IMR-90 (cell line): ENCODE results near the gene FNDC3B. TPM values are rescaled to one million over a fixed set of nuclear protein-coding genes. Genes with fewer than 3 reads are reported as not detected.
A peak's percentile ranks its signal among the peaks of the same experiment; 100 is the strongest.

Source experiments
- ATAC-seq: fragments of 200-7000 bp; cut with Tn5 transposase; 2 replicates; pipeline ENCODE4 v1.9.1; 2020; ENCODE audit warnings: low read depth, mild to moderate bottlenecking, moderate library complexity
- BruUV-seq: library from RNA; stranded (reverse); fragments of 400-500 nt; replicated peaks from 2 replicates; lab custom pipeline; 2021; lab: Mats Ljungman, UMichigan
- CTCF ChIA-PET: fragments of 300-600 bp; formaldehyde crosslinking; extraction: SDS; loops from one replicate; lab custom pipeline; 2021; ENCODE audit warnings: antibody characterized with exemption; lab: Yijun Ruan, JAX
- POLR2A ChIA-PET: fragments of 300-600 bp; sonication (Branson Sonifier 250); formaldehyde crosslinking; loops from one replicate; lab custom pipeline; 2022; ENCODE audit warnings: antibody characterized with exemption; ENCODE audit not compliant: unreplicated experiment; lab: Charles Lee
- DNase-seq: peaks from one replicate; pipeline ENCODE4 v3.0.0; 2013
- H2AFZ ChIP-seq: replicated peaks from 2 replicates; pipeline ENCODE3; 2013; ENCODE audit warnings: low read length, mild to moderate bottlenecking; ENCODE audit not compliant: poor library complexity
- H2AK5ac ChIP-seq: 2 replicates; pipeline ENCODE4 v1.6.1; 2013; ENCODE audit warnings: low read depth, low read length, inconsistent platforms
- H2AK9ac ChIP-seq: replicated peaks from 2 replicates; pipeline ENCODE3; 2013; ENCODE audit warnings: mild to moderate bottlenecking, low read depth, low read length, moderate library complexity; ENCODE audit not compliant: poor library complexity
- H2BK120ac ChIP-seq: 2 replicates; pipeline ENCODE4 v1.6.1; 2013; ENCODE audit warnings: low read depth, low read length, inconsistent platforms
- H2BK15ac ChIP-seq: 3 replicates; pipeline ENCODE4 v1.6.1; 2013; ENCODE audit warnings: low read depth, low read length, inconsistent platforms
- H2BK20ac ChIP-seq: 2 replicates; pipeline ENCODE4 v1.6.1; 2013; ENCODE audit warnings: low read depth, mild to moderate bottlenecking, inconsistent platforms, low read length, moderate library complexity
- H2BK5ac ChIP-seq: 2 replicates; pipeline ENCODE4 v1.6.1; 2013; ENCODE audit warnings: mild to moderate bottlenecking, low read depth, low read length, inconsistent platforms; ENCODE audit not compliant: poor library complexity, severe bottlenecking
- H3K14ac ChIP-seq: replicated peaks from 2 replicates; pipeline ENCODE4 v1.6.1; 2013; ENCODE audit warnings: low read depth, low read length, inconsistent platforms
- H3K18ac ChIP-seq: 2 replicates; pipeline ENCODE4 v1.6.1; 2013; ENCODE audit warnings: low read depth, low read length, control low read depth
- H3K23ac ChIP-seq: 2 replicates; pipeline ENCODE4 v1.6.1; 2013; ENCODE audit warnings: low read depth, low read length, inconsistent platforms
- H3K27ac ChIP-seq: 2 replicates; pipeline ENCODE4 v1.5.1; 2013; ENCODE audit warnings: mild to moderate bottlenecking, control low read depth, low read length; ENCODE audit not compliant: insufficient read depth
- H3K27me3 ChIP-seq: 2 replicates; pipeline ENCODE4 v1.6.1; 2013; ENCODE audit warnings: low read length; ENCODE audit not compliant: control insufficient read depth, insufficient read depth
- H3K36me3 ChIP-seq: 2 replicates; pipeline ENCODE4 v1.6.1; 2013; ENCODE audit warnings: low read length, mixed read lengths; ENCODE audit not compliant: control insufficient read depth, insufficient read depth
- H3K4ac ChIP-seq: 2 replicates; pipeline ENCODE4 v1.6.1; 2013; ENCODE audit warnings: low read depth, low read length, inconsistent platforms
- H3K4me1 ChIP-seq: 2 replicates; pipeline ENCODE4 v1.6.1; 2013; ENCODE audit warnings: low read length, mixed read lengths; ENCODE audit not compliant: control insufficient read depth, insufficient read depth
- H3K4me2 ChIP-seq: 2 replicates; pipeline ENCODE4 v1.6.1; 2013; ENCODE audit warnings: low read depth, mild to moderate bottlenecking, control low read depth, low read length, moderate library complexity
- H3K4me3 ChIP-seq: 2 replicates; pipeline ENCODE4 v1.5.1; 2013; ENCODE audit warnings: low read depth, mild to moderate bottlenecking, control low read depth, low read length, moderate library complexity; ENCODE audit not compliant: insufficient read depth
- H3K56ac ChIP-seq: 2 replicates; pipeline ENCODE4 v1.6.1; 2013; ENCODE audit warnings: low read length, inconsistent platforms; ENCODE audit not compliant: insufficient read depth; ENCODE audit errors: extremely low read depth
- H3K79me1 ChIP-seq, 2 experiments: 2 replicates each; pipeline ENCODE4 v1.6.1; 2013; ENCODE audit warnings: low read length in 2 of 2, inconsistent platforms in 1 of 2, low read depth in 1 of 2
- H3K9ac ChIP-seq: 2 replicates; pipeline ENCODE4 v1.6.1; 2013; ENCODE audit warnings: low read depth, low read length, control low read depth
- H3K9me1 ChIP-seq: 2 replicates; pipeline ENCODE4 v1.6.1; 2013; ENCODE audit warnings: low read length, inconsistent platforms; ENCODE audit not compliant: insufficient read depth
- H3K9me3 ChIP-seq: 2 replicates; pipeline ENCODE4 v1.6.1; 2013; ENCODE audit warnings: low read length; ENCODE audit not compliant: control insufficient read depth, insufficient read depth
- H4K20me1 ChIP-seq: 2 replicates; pipeline ENCODE4 v1.6.1; 2013; ENCODE audit warnings: low read length, inconsistent platforms; ENCODE audit not compliant: insufficient read depth
- H4K5ac ChIP-seq: 2 replicates; pipeline ENCODE4 v1.6.1; 2013; ENCODE audit warnings: mild to moderate bottlenecking, low read depth, low read length, control low read depth
- H4K8ac ChIP-seq, 2 experiments: 2 replicates each; pipeline ENCODE4 v1.6.1; 2013; ENCODE audit warnings: low read depth in 2 of 2, low read length in 2 of 2, control low read depth in 1 of 2, inconsistent platforms in 1 of 2
- H4K91ac ChIP-seq: 2 replicates; pipeline ENCODE4 v1.6.1; 2013; ENCODE audit warnings: low read depth, low read length, inconsistent platforms; ENCODE audit not compliant: insufficient read depth
- CHD1 ChIP-seq: IDR thresholded peaks from 2 replicates; pipeline ENCODE4 v1.6.1; 2012; ENCODE audit warnings: low read depth, low read length, improper control_type of control experiment
- FOS ChIP-seq: fragments of 150-350 bp; IDR thresholded peaks from 2 replicates; pipeline ENCODE4 v1.6.1; 2016; ENCODE audit warnings: low read depth, low read length
- MXI1 ChIP-seq: IDR thresholded peaks from 2 replicates; pipeline ENCODE4 v1.6.1; 2012; ENCODE audit warnings: low read depth, mild to moderate bottlenecking, low read length, moderate library complexity, borderline replicate concordance
- RAD21 ChIP-seq: IDR thresholded peaks from 2 replicates; pipeline ENCODE4 v1.6.1; 2012; ENCODE audit warnings: low read length, improper control_type of control experiment
- RFX5 ChIP-seq: IDR thresholded peaks from 2 replicates; pipeline ENCODE4 v1.8.0; 2012; ENCODE audit warnings: low read depth, mild to moderate bottlenecking, low read length, moderate library complexity
- SMC3 ChIP-seq: fragments of 150-350 bp; IDR thresholded peaks from 2 replicates; pipeline ENCODE4 v1.6.1; 2016; ENCODE audit warnings: low read depth, mild to moderate bottlenecking, antibody characterized with exemption, low read length, moderate library complexity
- WGBS, 2 experiments: methylation state at CpG; one replicate each; pipeline versions ENCODE4 v1.1.5 to v1.1.7; 2013; ENCODE audit warnings: missing lambda C conversion rate in 2 of 2; ENCODE audit not compliant: insufficient read length in 1 of 2; ENCODE audit errors: extremely low coverage in 2 of 2; 5-methylcytosine and 5-hydroxymethylcytosine counted together
- dilution Hi-C: fragments of 300-500 bp; cut with HindIII; formaldehyde crosslinking; loops from one replicate; pipeline ENCODE4 v1.14.3; 2018; ENCODE audit warnings: low sequenced_read_pairs; ENCODE audit not compliant: unreplicated experiment
- in situ Hi-C: fragments of 300-500 bp; cut with MboI; formaldehyde crosslinking; loops from 3 replicates; pipeline ENCODE4 v1.14.3; 2019; ENCODE audit warnings: low sequenced_read_pairs, inconsistent platforms, mixed read lengths
- intact Hi-C: fragments of 100-400 bp; cut with micrococcal nuclease; formaldehyde crosslinking; loops from 2 replicates; pipeline ENCODE4 v1.10.0; 2022
- polyA plus RNA-seq, 3 experiments: library from polyadenylated mRNA; depleted of rRNA; stranded (reverse); fragments of >200 nt; gene quantifications; 2 replicates each; pipeline ENCODE4 v1.2.3, GENCODE V29; 2012; ENCODE audit warnings: low replicate concordance in 1 of 3
- total RNA-seq: library from RNA; depleted of rRNA; stranded (reverse); fragments of >200 nt; gene quantifications from 2 replicates; pipeline ENCODE4 v1.2.3, GENCODE V29; 2012
- TF ChIP-seq, protein P1 (sequence below): fragments of 150-350 bp; IDR thresholded peaks from 2 replicates; pipeline ENCODE4 v1.6.1; 2016; ENCODE audit warnings: low read depth, mild to moderate bottlenecking, low read length, moderate library complexity, borderline replicate concordance
- TF ChIP-seq, protein P2 (sequence below): conservative IDR thresholded peaks from 2 replicates; pipeline ENCODE4 v1.5.1; 2012; ENCODE audit warnings: mild to moderate bottlenecking, low read depth, low read length, improper control_type of control experiment

Gene FNDC3B
- total and polyA plus RNA-seq, 2 of the 4 experiments (the other 2 are of a cell fraction), result 23.9 to 150 TPM

DNA sequence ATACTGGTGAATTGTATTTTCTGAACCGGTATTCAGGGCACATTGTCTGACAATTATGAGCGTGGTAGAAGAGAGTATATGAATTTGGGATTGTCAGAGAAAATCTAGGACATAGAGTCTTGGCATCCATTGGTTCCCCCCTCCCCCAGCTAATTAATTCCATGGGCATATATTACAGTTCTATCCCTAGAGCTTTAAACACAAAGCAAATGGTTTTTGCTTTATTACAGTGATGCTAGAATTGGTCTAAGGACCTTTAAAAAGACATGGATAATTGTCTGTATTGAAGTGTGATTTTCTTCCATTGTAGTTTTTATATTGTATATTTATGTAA, 91.3 kb downstream of the FNDC3B start (continued):
- TF ChIP-seq, protein P1, sequence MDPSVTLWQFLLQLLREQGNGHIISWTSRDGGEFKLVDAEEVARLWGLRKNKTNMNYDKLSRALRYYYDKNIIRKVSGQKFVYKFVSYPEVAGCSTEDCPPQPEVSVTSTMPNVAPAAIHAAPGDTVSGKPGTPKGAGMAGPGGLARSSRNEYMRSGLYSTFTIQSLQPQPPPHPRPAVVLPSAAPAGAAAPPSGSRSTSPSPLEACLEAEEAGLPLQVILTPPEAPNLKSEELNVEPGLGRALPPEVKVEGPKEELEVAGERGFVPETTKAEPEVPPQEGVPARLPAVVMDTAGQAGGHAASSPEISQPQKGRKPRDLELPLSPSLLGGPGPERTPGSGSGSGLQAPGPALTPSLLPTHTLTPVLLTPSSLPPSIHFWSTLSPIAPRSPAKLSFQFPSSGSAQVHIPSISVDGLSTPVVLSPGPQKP, result no peak
- TF ChIP-seq SMC3 (no peak), CHD1 (no peak), FOS (no peak)

DNA sequence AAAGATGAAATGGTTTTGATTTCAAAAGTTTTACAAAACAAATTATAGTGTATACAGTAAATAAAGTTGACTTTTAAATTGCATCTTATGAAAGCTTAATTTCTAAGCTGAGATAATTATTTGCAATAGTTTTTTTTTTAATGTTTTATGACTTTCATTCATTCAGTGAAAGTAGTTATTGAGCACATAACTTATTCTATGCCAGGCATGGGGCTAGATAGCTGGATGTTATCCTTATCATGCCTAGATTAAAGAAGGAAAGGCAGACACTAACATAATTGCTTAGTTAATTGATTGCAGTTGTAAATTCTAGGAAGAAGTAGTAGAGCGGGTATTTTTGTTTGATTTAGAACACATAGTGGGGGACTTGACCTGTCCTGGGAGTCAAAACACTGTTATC, 92.4 kb downstream of the FNDC3B start:
- H3K27ac ChIP-seq, result no peak overlapping the region
- no peak overlapping the region for H2BK120ac ChIP-seq
- peaks cover 9% of the 10 kb centered on the region for H3K36me3 ChIP-seq
- no peaks in the 10 kb centered on the region for H3K9me3 ChIP-seq
- POLR2A ChIA-PET, result no interaction called here
- H3K4ac ChIP-seq, result peak overlapping the region; percentile 15; the same call in 1 of the 2 replicates
- no TSS peak for BruUV-seq
- no peak overlapping the region for H3K56ac ChIP-seq
- peaks cover 58% of the 10 kb centered on the region for H4K20me1 ChIP-seq
- no peak overlapping the region; the same call in 1 of the 2 replicates for H4K91ac ChIP-seq
- in situ Hi-C loops, result no loop called here
- H3K9me1 ChIP-seq, result peaks cover 27% of the 10 kb centered on the region
- peak overlapping the region; percentile 73; the same call in 1 of the 2 replicates for H3K18ac ChIP-seq
- CTCF ChIA-PET, result interaction anchor here (0.8 kb wide), 1 partner anchor 518 kb away, joined by 3 read pairs; no protein-coding TSS in a partner anchor
- no peak overlapping the region for H3K9ac ChIP-seq
- WGBS, 2 experiments, result 100% methylated on average over 1 of the region's 1 CpG; no CpG with 5 or more reads in 1 of the 2 experiments
- H3K14ac ChIP-seq, result 0 out of 2 replicates have a peak overlapping the region, but pooled peaks have one; percentile 51
- dilution Hi-C loops, result no loop called here
- H2BK5ac ChIP-seq, result peak overlapping the region; percentile 53
- ATAC-seq (no peak), DNase-seq (no peak)
- H2AK5ac ChIP-seq, result peak overlapping the region; percentile 63
- H4K8ac ChIP-seq, result peak overlapping the region in 1 of 2 experiments; percentile 63; a peak in 1 of 4 replicates
- TF ChIP-seq, protein P2, sequence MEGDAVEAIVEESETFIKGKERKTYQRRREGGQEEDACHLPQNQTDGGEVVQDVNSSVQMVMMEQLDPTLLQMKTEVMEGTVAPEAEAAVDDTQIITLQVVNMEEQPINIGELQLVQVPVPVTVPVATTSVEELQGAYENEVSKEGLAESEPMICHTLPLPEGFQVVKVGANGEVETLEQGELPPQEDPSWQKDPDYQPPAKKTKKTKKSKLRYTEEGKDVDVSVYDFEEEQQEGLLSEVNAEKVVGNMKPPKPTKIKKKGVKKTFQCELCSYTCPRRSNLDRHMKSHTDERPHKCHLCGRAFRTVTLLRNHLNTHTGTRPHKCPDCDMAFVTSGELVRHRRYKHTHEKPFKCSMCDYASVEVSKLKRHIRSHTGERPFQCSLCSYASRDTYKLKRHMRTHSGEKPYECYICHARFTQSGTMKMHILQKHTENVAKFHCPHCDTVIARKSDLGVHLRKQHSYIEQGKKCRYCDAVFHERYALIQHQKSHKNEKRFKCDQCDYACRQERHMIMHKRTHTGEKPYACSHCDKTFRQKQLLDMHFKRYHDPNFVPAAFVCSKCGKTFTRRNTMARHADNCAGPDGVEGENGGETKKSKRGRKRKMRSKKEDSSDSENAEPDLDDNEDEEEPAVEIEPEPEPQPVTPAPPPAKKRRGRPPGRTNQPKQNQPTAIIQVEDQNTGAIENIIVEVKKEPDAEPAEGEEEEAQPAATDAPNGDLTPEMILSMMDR, result no peak
- TF ChIP-seq RFX5 (no peak), FOS (no peak), RAD21 (no peak), MXI1 (no peak)
- H3K27me3 ChIP-seq, result no peaks in the 10 kb centered on the region
- peak overlapping the region; percentile 76; the same call in 1 of the 3 replicates for H2BK15ac ChIP-seq
- no peak overlapping the region for H2AFZ ChIP-seq
- intact Hi-C loops, result no loop called here
- H3K79me1 ChIP-seq, result peaks cover 34 to 77% of the 10 kb centered on the region in 2 experiments
- H3K4me3 ChIP-seq, result no peak overlapping the region
- H3K4me1 ChIP-seq, result peaks cover 30% of the 10 kb centered on the region
- H4K5ac ChIP-seq, result peak overlapping the region; percentile 51; the same call in 1 of the 2 replicates
- H3K4me2 ChIP-seq, result no peak overlapping the region
- no peak overlapping the region for H2AK9ac ChIP-seq
- H2BK20ac ChIP-seq, result no peak overlapping the region
- peak overlapping the region; percentile 72; the same call in 1 of the 2 replicates for H3K23ac ChIP-seq
